Breast epithelium (tissue), 4 donors: ENCODE results near the gene GATA6. TPM values are rescaled to one million over a fixed set of nuclear protein-coding genes. Genes with fewer than 3 reads are reported as not detected.
"Not testable (repeated sequence)": the region's sequence is repeated elsewhere in the genome, so short reads cannot be mapped to it uniquely, and the experiment has no call there.

ENCODE experiments used
- DNase-seq, 2 donors: peaks; one replicate each; pipeline ENCODE4 v3.0.0-alpha.2; 2019; ENCODE audit warnings: low spot score in 2 of 2
- H3K27ac ChIP-seq, 2 donors: fragments of 200-600 bp; sonication (generic) in 1 of 2; one replicate each; pipeline ENCODE4 v1.5.1; 2016 to 2019; ENCODE audit warnings: mild to moderate bottlenecking in 1 of 2
- H3K27me3 ChIP-seq, 2 donors: fragments of 200-600 bp; sonication (generic) in 1 of 2; one replicate each; pipeline versions ENCODE4 v1.5.1 to v1.6.0; 2017 to 2019; ENCODE audit warnings: control low read depth in 1 of 2, mild to moderate bottlenecking in 1 of 2
- H3K36me3 ChIP-seq: fragments of 200-600 bp; one replicate; pipeline ENCODE4 v1.5.1; 2019
- H3K4me1 ChIP-seq, 2 donors: fragments of 200-600 bp; sonication (generic); one replicate each; pipeline ENCODE4 v1.5.1; 2016 to 2019; ENCODE audit warnings: control low read depth in 1 of 2
- H3K4me3 ChIP-seq, 3 donors: fragments of 200-600 bp; sonication (generic); 1 replicate in 2 of 3; 2 replicates in 1 of 3; pipeline ENCODE4 v1.5.1; 2016 to 2019; ENCODE audit warnings: mild to moderate bottlenecking in 3 of 3, moderate library complexity in 2 of 3
- H3K9me3 ChIP-seq, 2 donors: fragments of 200-600 bp; sonication (generic) in 1 of 2; one replicate each; pipeline ENCODE4 v1.5.1; 2016 to 2019; ENCODE audit warnings: control low read depth in 1 of 2
- POLR2A ChIP-seq: fragments of 450-650 bp; IDR thresholded peaks from one replicate; pipeline ENCODE4 v1.6.1; 2016; ENCODE audit warnings: antibody characterized with exemption, mild to moderate bottlenecking, moderate library complexity
- POLR2AphosphoS5 ChIP-seq, 3 donors: sonication (generic); formaldehyde crosslinking; IDR thresholded peaks; one replicate each; pipeline ENCODE4 v1.6.1; 2017; ENCODE audit warnings: antibody characterized with exemption in 3 of 3
- intact Hi-C: fragments of 100-400 bp; cut with DNase I; formaldehyde crosslinking; loops from one replicate; pipeline ENCODE4 v1.15.1; 2023; ENCODE audit warnings: low total_unique reads
- total RNA-seq, 3 donors: library from RNA; depleted of rRNA; stranded (reverse); fragments of >200 nt; gene quantifications; one replicate each; pipeline ENCODE4 v1.1.0, GENCODE V29; 2016
- TF ChIP-seq, protein P1 (sequence below), 3 donors: fragments of 450-650 bp; IDR thresholded peaks; one replicate each; pipeline ENCODE4 v1.5.1; 2016 to 2017; ENCODE audit warnings: antibody characterized with exemption in 3 of 3, mild to moderate bottlenecking in 3 of 3, moderate library complexity in 3 of 3

GATA6 gene
- total RNA-seq, 3 donors from 2014 or later, result 3.0 to 11.1 (median 11.0) TPM

GRCh38 chr18:22219568-22220355, 50.4 kb downstream of the GATA6 start:
- no peak for DNase-seq
- intact Hi-C loops, result no loop called here
- no peak overlapping the region for H3K27ac ChIP-seq

GRCh38 chr18:22220585-22220984, 51.2 kb downstream of the GATA6 start:
- H3K4me1 ChIP-seq, H3K27me3 ChIP-seq, H3K4me3 ChIP-seq, H3K27ac ChIP-seq, DNase-seq, H3K36me3 ChIP-seq, H3K9me3 ChIP-seq, intact Hi-C loops: not testable (repeated sequence)

More at GRCh38 chr18:22219568-22220355, 50.4 kb downstream of the GATA6 start:
- Histone ChIP-seq H3K36me3 (no peaks in the 10 kb centered on the region), H3K9me3 (no peaks in the 10 kb centered on the region), H3K4me1 (no peaks in the 10 kb centered on the region), H3K4me3 (no peak overlapping the region), H3K27me3 (no peaks in the 10 kb centered on the region)
- TF ChIP-seq POLR2AphosphoS5 (IDR thresholded peaks at IDR 0.05) (no peak), POLR2A (no peak)
- TF ChIP-seq, protein P1, sequence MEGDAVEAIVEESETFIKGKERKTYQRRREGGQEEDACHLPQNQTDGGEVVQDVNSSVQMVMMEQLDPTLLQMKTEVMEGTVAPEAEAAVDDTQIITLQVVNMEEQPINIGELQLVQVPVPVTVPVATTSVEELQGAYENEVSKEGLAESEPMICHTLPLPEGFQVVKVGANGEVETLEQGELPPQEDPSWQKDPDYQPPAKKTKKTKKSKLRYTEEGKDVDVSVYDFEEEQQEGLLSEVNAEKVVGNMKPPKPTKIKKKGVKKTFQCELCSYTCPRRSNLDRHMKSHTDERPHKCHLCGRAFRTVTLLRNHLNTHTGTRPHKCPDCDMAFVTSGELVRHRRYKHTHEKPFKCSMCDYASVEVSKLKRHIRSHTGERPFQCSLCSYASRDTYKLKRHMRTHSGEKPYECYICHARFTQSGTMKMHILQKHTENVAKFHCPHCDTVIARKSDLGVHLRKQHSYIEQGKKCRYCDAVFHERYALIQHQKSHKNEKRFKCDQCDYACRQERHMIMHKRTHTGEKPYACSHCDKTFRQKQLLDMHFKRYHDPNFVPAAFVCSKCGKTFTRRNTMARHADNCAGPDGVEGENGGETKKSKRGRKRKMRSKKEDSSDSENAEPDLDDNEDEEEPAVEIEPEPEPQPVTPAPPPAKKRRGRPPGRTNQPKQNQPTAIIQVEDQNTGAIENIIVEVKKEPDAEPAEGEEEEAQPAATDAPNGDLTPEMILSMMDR (IDR thresholded peaks at IDR 0.05), result no peak

DNA sequence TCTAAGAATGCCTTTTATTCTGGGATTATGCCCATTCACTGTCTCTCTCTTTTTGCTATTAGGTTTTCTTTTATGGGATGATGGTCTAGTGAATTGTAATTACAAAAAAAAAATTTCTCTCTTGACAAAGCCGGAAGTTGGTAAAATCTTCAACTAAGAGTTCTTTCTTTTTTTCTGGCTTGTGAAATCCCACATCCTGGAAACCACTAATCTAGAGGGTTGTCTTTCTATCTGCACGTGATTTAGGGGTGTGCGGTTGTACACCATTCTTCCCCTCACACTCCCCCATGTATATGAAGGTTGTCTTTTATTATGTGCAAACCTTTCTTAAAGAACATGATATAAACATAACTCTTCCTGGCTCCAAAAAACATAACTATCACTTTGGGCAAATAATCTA, 52.0 kb downstream of the GATA6 start:
- no peak for TF ChIP-seq POLR2AphosphoS5 (IDR thresholded peaks at IDR 0.05)
- TF ChIP-seq, protein P1 (IDR thresholded peaks at IDR 0.05), result no peak
- Histone ChIP-seq H3K9me3 (no peaks in the 10 kb centered on the region), H3K36me3 (no peaks in the 10 kb centered on the region), H3K27me3 (no peaks in the 10 kb centered on the region), H3K4me1 (no peaks in the 10 kb centered on the region), H3K27ac (no peak overlapping the region), H3K4me3 (no peak overlapping the region)
- no peak for DNase-seq
- intact Hi-C loops, result no loop called here

GRCh38 chr18:22223254-22223964, 54.0 kb downstream of the GATA6 start:
- TF ChIP-seq, protein P1 (IDR thresholded peaks at IDR 0.05), result no peak
- peak in 2 of 3 donors; percentile 42 to 70 for TF ChIP-seq POLR2AphosphoS5 (IDR thresholded peaks at IDR 0.05)
- Histone ChIP-seq H3K4me3 (no peak overlapping the region), H3K9me3 (no peaks in the 10 kb centered on the region), H3K36me3 (no peaks in the 10 kb centered on the region), H3K27me3 (no peaks in the 10 kb centered on the region), H3K27ac (peak overlapping the region; percentile 32 to 80), H3K4me1 (no peaks in the 10 kb centered on the region)
- peak; percentile 90 to 93 for DNase-seq
- intact Hi-C loops, result no loop called here

GRCh38 chr18:22223965-22224322, 54.6 kb downstream of the GATA6 start:
- Histone ChIP-seq H3K27ac (peak overlapping the region; percentile 63 to 80), H3K4me1 (no peaks in the 10 kb centered on the region), H3K9me3 (no peaks in the 10 kb centered on the region), H3K36me3 (no peaks in the 10 kb centered on the region), H3K27me3 (no peaks in the 10 kb centered on the region), H3K4me3 (no peak overlapping the region)
- intact Hi-C loops, result no loop called here
- DNase-seq, result no peak
- TF ChIP-seq POLR2A (no peak), POLR2AphosphoS5 (IDR thresholded peaks at IDR 0.05) (no peak)
- TF ChIP-seq, protein P1 (IDR thresholded peaks at IDR 0.05), result no peak
